Measurements from ENCODE around the gene UMOD.

Gene UMOD

DNA sequence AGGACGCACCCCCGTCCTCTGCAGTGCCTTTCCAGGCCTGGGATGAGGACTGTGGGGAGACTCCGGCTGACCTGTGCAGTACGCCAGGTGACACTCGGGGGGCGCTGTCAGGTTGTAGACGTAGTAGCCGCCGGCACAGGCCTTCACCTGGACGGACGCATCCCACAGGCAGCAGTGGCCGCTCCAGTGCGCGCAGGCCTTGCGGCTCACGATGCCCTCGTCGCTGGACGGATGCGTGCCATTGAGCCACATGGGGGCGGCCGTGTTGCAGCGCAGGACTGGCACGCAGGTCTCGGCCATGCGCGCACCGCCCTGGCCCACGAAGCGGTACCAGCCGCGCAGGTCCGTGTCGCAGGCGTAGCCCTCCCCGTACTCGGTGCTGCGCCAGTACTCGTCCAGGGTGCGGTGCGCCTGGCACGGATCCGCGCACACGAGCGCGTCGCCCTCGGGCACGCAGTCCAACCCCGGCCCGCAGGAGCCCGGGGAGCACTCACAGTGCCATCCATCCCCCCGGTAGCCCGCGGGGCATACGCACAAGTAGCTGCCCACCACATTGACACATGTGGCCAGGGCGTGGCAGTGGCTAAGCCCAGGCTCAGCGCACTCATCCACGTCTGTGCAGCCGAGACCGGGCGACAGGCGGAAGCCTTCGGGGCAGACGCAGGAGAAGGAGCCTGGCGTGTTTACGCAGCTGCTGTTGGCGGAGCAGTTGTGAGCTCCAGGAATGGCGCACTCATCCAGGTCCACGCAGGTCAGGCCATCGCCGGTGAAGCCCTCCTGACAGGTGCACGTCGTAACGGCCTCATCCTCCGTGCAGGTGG is 3.9 kb downstream of the UMOD start:
- H3K27me3 ChIP-seq (ENCODE audit: insufficient read depth, low read length, poor library complexity): no peaks in the 10 kb centered on the region
- no peaks in the 10 kb centered on the region for H3K9me3 ChIP-seq (ENCODE audit: insufficient read depth, low read length, severe bottlenecking)
- DNase-seq (no peak), ATAC-seq (ENCODE audit: insufficient read depth, low read depth) (no peak)
- H3K4me2 ChIP-seq (ENCODE audit: insufficient read depth, low read length): no peak overlapping the region
- H4K20me1 ChIP-seq (ENCODE audit: insufficient read depth, low read length): no peaks in the 10 kb centered on the region
- H3K27ac ChIP-seq (ENCODE audit: low read length): no peak overlapping the region
- no peaks in the 10 kb centered on the region for H3K79me2 ChIP-seq (ENCODE audit: insufficient read depth, low read length)
- H3K4me3 ChIP-seq (ENCODE audit: low read depth in 1 of 2, low read length in 2 of 2): no peak overlapping the region
- H3K4me1 ChIP-seq (ENCODE audit: insufficient read depth, low read length): no peaks in the 10 kb centered on the region
- H2AFZ ChIP-seq (ENCODE audit: low read depth, low read length): no peak overlapping the region
- H3K36me3 ChIP-seq (ENCODE audit: insufficient read depth, low read length): no peaks in the 10 kb centered on the region
- no peak for TF ChIP-seq EZH2 (IDR thresholded peaks at IDR 0.05; ENCODE audit: borderline replicate concordance, low read depth, low read length, severe bottlenecking)
- TF ChIP-seq, protein P1, sequence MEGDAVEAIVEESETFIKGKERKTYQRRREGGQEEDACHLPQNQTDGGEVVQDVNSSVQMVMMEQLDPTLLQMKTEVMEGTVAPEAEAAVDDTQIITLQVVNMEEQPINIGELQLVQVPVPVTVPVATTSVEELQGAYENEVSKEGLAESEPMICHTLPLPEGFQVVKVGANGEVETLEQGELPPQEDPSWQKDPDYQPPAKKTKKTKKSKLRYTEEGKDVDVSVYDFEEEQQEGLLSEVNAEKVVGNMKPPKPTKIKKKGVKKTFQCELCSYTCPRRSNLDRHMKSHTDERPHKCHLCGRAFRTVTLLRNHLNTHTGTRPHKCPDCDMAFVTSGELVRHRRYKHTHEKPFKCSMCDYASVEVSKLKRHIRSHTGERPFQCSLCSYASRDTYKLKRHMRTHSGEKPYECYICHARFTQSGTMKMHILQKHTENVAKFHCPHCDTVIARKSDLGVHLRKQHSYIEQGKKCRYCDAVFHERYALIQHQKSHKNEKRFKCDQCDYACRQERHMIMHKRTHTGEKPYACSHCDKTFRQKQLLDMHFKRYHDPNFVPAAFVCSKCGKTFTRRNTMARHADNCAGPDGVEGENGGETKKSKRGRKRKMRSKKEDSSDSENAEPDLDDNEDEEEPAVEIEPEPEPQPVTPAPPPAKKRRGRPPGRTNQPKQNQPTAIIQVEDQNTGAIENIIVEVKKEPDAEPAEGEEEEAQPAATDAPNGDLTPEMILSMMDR (IDR thresholded peaks at IDR 0.05; ENCODE audit: borderline replicate concordance, extremely low read depth, low read length, poor library complexity, severe bottlenecking): no peak
- no peak overlapping the region for H3K9ac ChIP-seq (ENCODE audit: low read depth, low read length)

DNA sequence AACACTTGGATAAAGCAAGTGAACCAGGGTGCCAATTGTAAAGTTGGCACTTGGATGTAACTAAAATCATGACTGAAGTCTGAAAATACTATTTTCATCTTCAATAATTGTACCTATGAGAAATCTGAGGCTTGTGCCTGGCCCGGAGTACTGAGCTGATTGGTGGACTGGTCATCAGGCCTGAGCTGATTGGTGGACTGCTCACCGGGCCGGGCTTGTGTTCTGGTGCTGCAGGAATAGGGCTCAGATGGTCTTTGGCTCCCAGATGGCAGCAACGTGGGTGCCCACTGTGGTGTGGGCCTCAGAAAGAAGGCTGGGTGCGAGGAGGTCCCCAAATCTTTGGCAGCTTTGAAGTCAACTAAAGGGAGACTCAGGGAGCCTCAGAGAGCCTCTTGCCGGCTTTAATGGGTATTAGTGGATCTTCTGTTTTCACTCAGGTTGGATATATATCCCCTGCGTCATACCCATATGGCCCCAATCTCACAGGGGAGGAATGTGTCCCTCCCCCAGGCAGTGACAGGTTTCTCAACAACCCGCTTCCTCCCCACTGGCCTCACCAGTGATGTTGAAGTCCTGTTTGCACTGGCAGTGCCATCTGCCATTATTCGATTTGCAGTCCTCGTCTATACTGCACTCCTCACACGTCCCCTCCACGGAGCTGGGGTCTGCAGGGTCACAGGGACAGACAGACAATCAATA is 4.7 kb downstream of the UMOD start:
- no peak for TF ChIP-seq EZH2 (IDR thresholded peaks at IDR 0.05; ENCODE audit: borderline replicate concordance, low read depth, low read length, severe bottlenecking)
- TF ChIP-seq, protein P1 (IDR thresholded peaks at IDR 0.05; ENCODE audit: borderline replicate concordance, extremely low read depth, low read length, poor library complexity, severe bottlenecking): no peak
- no peaks in the 10 kb centered on the region for H3K9me3 ChIP-seq (ENCODE audit: insufficient read depth, low read length, severe bottlenecking)
- H3K4me1 ChIP-seq (ENCODE audit: insufficient read depth, low read length): no peaks in the 10 kb centered on the region
- DNase-seq: no peak
- no peak overlapping the region for H3K27ac ChIP-seq (ENCODE audit: low read length)
- no peak overlapping the region for H3K4me2 ChIP-seq (ENCODE audit: insufficient read depth, low read length)
- no peaks in the 10 kb centered on the region for H3K36me3 ChIP-seq (ENCODE audit: insufficient read depth, low read length)
- no peak for ATAC-seq (ENCODE audit: insufficient read depth, low read depth)
- H3K4me3 ChIP-seq (ENCODE audit: low read depth in 1 of 2, low read length in 2 of 2): no peak overlapping the region
- no peaks in the 10 kb centered on the region for H3K27me3 ChIP-seq (ENCODE audit: insufficient read depth, low read length, poor library complexity)
- no peak overlapping the region for H2AFZ ChIP-seq (ENCODE audit: low read depth, low read length)
- H3K9ac ChIP-seq (ENCODE audit: low read depth, low read length): no peak overlapping the region
- no peaks in the 10 kb centered on the region for H3K79me2 ChIP-seq (ENCODE audit: insufficient read depth, low read length)
- no peaks in the 10 kb centered on the region for H4K20me1 ChIP-seq (ENCODE audit: insufficient read depth, low read length)

DNA sequence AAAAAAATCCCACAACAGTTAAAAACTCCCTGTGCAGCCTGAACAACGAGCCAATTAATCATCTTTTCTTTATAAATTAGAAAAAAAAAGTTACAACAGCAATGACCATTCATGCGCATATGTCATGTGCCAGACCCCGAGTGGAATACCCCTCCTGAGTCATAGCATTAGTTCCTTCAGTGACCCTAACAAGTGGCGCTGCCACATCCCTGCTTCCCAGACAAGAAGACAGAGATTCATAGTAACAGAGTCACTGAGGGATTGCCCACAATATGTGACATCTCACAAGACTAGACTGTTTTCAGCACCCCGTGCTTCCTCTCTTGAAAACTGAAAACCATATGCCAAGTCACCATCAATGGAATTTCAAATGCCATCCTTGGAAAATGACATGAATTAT is 7.9 kb downstream of the UMOD start:
- no peaks in the 10 kb centered on the region for H4K20me1 ChIP-seq (ENCODE audit: insufficient read depth, low read length)
- no peaks in the 10 kb centered on the region for H3K27me3 ChIP-seq (ENCODE audit: insufficient read depth, low read length, poor library complexity)
- no peak overlapping the region for H3K27ac ChIP-seq (ENCODE audit: low read length)
- DNase-seq (no peak), ATAC-seq (ENCODE audit: insufficient read depth, low read depth) (no peak)
- H2AFZ ChIP-seq (ENCODE audit: low read depth, low read length): no peak overlapping the region
- H3K4me2 ChIP-seq (ENCODE audit: insufficient read depth, low read length): no peak overlapping the region
- TF ChIP-seq, protein P1 (IDR thresholded peaks at IDR 0.05; ENCODE audit: borderline replicate concordance, extremely low read depth, low read length, poor library complexity, severe bottlenecking): no peak
- no peak for TF ChIP-seq EZH2 (IDR thresholded peaks at IDR 0.05; ENCODE audit: borderline replicate concordance, low read depth, low read length, severe bottlenecking)
- no peaks in the 10 kb centered on the region for H3K36me3 ChIP-seq (ENCODE audit: insufficient read depth, low read length)
- H3K9ac ChIP-seq (ENCODE audit: low read depth, low read length): no peak overlapping the region
- H3K4me1 ChIP-seq (ENCODE audit: insufficient read depth, low read length): no peaks in the 10 kb centered on the region
- H3K79me2 ChIP-seq (ENCODE audit: insufficient read depth, low read length): no peaks in the 10 kb centered on the region
- no peaks in the 10 kb centered on the region for H3K9me3 ChIP-seq (ENCODE audit: insufficient read depth, low read length, severe bottlenecking)
- H3K4me3 ChIP-seq (ENCODE audit: low read depth in 1 of 2, low read length in 2 of 2): no peak overlapping the region
